ENCODE measurements around the gene CEP128. TPM values are rescaled to one million over a fixed set of nuclear protein-coding genes. Genes with fewer than 3 reads are reported as not detected.
A peak's percentile ranks its signal among the peaks of the same experiment; 100 is the strongest.
"Not testable (repeated sequence)": the region's sequence is repeated elsewhere in the genome, so short reads cannot be mapped to it uniquely, and the experiment has no call there.

The CEP128 gene
- total RNA-seq, 6 experiments from 2014 or later = 4.8 to 10.3 (median 8.8) TPM

DNA sequence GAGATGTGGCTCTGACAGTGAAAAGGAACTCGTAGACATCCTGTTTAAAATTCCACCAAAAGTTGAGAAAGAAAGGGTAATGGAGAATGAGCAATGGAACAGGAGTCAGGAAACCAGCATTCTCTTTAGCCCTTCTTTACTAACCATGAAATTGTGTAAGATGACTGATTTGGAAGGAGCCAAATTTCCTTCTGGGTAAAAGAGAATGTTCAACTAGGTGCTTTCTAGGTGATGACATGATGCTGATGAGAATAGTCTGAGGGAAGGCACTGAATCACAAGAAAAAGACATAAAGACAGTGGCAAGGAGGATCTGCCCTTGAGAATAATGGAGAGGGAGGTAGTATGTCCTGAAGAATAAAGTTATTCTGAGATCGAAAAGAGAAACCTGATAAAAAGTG, 16.1 kb upstream of the CEP128 start:
- Mint-ChIP-seq H3K9me3 (no peaks in the 10 kb centered on the region), H3K36me3 (ENCODE audit: low read depth) (no peaks in the 10 kb centered on the region), H3K4me1 (ENCODE audit: low read depth) (peaks cover 9% of the 10 kb centered on the region), H3K4me3 (no peak overlapping the region), H3K27ac (no peak overlapping the region), H3K27me3 (ENCODE audit: insufficient read depth) (peaks cover 15% of the 10 kb centered on the region)
- TF ChIP-seq, protein P1, sequence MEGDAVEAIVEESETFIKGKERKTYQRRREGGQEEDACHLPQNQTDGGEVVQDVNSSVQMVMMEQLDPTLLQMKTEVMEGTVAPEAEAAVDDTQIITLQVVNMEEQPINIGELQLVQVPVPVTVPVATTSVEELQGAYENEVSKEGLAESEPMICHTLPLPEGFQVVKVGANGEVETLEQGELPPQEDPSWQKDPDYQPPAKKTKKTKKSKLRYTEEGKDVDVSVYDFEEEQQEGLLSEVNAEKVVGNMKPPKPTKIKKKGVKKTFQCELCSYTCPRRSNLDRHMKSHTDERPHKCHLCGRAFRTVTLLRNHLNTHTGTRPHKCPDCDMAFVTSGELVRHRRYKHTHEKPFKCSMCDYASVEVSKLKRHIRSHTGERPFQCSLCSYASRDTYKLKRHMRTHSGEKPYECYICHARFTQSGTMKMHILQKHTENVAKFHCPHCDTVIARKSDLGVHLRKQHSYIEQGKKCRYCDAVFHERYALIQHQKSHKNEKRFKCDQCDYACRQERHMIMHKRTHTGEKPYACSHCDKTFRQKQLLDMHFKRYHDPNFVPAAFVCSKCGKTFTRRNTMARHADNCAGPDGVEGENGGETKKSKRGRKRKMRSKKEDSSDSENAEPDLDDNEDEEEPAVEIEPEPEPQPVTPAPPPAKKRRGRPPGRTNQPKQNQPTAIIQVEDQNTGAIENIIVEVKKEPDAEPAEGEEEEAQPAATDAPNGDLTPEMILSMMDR (IDR thresholded peaks at IDR 0.05) = no peak
- DNase-seq = no peak

DNA sequence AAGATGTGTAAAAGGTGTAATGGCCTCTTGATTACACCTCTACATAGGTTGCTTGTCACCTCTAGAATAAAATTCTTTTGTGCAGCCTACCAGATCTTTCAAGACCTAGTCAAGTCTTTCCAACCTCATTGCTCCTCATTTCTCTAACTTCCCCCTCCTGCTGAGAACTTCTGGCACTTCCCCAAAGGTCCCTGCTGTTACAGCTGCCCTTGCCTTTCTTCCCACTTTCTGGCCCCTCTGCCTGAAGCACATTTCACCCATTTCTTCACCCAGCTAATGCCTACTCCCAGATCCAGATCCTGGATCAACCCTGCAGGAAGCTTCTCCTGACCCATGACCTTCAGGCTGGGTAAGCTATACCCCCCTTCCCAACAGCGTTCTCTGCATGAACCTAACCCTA, 15.4 kb upstream of the CEP128 start:
- no peaks in the 10 kb centered on the region for H3K36me3 Mint-ChIP-seq (ENCODE audit: low read depth)
- no peak for DNase-seq
- H3K4me1 Mint-ChIP-seq (ENCODE audit: low read depth) = peaks cover 9% of the 10 kb centered on the region
- TF ChIP-seq, protein P1 (IDR thresholded peaks at IDR 0.05) = no peak
- no peaks in the 10 kb centered on the region for H3K9me3 Mint-ChIP-seq
- H3K27ac Mint-ChIP-seq = no peak overlapping the region
- no peak overlapping the region for H3K4me3 Mint-ChIP-seq
- H3K27me3 Mint-ChIP-seq (ENCODE audit: insufficient read depth) = peaks cover 15% of the 10 kb centered on the region

DNA sequence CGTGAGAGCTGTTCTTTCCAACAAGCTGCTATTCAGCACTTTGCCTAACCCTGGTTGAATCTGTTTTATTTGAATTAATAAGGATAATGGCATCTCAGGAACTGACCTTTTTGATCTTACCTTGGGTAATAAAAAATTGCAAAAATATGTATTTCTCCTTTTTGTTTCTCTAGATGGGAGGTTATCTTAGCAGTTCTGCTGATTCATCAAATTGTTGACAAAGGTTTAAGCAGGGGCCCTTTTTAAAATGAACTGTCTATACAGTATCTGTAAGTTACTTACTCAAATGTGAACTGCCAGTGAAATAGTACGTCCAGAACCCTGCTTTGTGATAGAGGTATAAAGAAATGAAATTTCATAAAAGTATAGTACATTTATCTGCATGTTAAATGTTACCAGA, 14.6 kb upstream of the CEP128 start:
- Mint-ChIP-seq H3K27ac (no peak overlapping the region), H3K9me3 (no peaks in the 10 kb centered on the region), H3K4me3 (no peak overlapping the region), H3K27me3 (ENCODE audit: insufficient read depth) (peaks cover 15% of the 10 kb centered on the region), H3K4me1 (ENCODE audit: low read depth) (peaks cover 9% of the 10 kb centered on the region), H3K36me3 (ENCODE audit: low read depth) (no peaks in the 10 kb centered on the region)
- TF ChIP-seq, protein P1 (IDR thresholded peaks at IDR 0.05) = no peak
- no peak for DNase-seq

DNA sequence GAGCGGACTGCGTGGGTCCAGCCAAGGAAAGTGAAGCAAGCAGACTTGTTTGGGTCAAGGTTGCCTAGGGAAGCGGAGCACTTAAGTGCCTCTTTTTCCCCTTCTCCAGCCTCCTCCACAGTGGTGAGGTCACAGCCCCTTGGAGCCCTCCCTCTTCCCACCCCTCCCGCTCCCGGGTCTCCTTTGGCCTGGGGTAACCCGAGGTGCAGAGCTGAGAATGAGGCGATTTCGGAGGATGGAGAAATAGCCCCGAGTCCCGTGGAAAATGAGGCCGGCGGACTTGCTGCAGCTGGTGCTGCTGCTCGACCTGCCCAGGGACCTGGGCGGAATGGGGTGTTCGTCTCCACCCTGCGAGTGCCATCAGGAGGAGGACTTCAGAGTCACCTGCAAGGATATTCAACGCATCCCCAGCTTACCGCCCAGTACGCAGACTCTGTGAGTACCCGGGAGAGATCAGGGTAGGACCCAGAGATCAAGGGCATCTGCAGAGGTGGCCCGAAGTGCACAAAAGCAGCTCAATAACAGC, 13.9 kb upstream of the CEP128 start, which contains the start of gene TSHR:
TSHR (plus strand) TSS at position 206 of the 526 bp plus-strand sequence; CDS start at position 266, 60 bp downstream.
- TF ChIP-seq, protein P1 (IDR thresholded peaks at IDR 0.05) = no peak
- DNase-seq = no peak
- Mint-ChIP-seq H3K4me1 (ENCODE audit: low read depth) (peaks cover 9% of the 10 kb centered on the region), H3K4me3 (peak within 1 kb of the TSS; percentile 86), H3K27me3 (ENCODE audit: insufficient read depth) (peaks cover 15% of the 10 kb centered on the region), H3K27ac (no peak within 1 kb of the TSS), H3K36me3 (ENCODE audit: low read depth) (no peaks in the 10 kb centered on the region), H3K9me3 (no peaks in the 10 kb centered on the region)

DNA sequence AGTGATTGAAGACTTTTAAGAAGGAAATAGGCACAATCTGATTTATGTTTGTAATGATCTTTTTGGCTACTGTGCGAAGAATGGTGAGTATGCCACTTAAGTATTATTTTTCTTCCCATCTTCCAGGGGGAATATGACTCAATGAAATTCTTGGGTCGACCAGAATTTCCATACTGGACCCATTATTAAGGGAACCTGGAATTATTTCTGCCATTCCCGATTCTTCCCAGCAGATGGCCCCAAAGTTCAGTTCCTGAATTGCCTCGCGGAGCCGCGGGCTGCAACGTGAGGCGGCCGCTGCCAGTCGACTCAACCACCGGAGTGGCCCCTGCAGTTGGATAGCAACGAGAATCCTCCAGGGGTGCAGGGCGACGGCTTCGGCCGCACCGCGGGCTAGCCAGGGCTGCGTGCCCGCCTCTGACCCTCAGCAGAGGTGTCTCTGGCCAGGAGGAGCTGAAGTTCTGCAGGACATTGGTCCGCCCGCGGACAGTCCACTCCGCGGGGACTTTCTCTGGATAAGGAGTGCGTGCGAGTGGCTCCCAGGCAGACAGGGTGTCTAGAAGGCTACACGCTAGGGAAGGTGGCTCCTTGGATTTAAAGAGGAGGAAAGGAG, 13.3 kb upstream of the CEP128 start:
- Mint-ChIP-seq H3K36me3 (ENCODE audit: low read depth) (no peaks in the 10 kb centered on the region), H3K27ac (no peak overlapping the region), H3K4me3 (peak overlapping the region; percentile 86), H3K4me1 (ENCODE audit: low read depth) (peaks cover 9% of the 10 kb centered on the region), H3K27me3 (ENCODE audit: insufficient read depth) (peaks cover 17% of the 10 kb centered on the region), H3K9me3 (no peaks in the 10 kb centered on the region)
- peak; percentile 77 for DNase-seq
- TF ChIP-seq, protein P1 (IDR thresholded peaks at IDR 0.05) = peak; percentile 85

DNA sequence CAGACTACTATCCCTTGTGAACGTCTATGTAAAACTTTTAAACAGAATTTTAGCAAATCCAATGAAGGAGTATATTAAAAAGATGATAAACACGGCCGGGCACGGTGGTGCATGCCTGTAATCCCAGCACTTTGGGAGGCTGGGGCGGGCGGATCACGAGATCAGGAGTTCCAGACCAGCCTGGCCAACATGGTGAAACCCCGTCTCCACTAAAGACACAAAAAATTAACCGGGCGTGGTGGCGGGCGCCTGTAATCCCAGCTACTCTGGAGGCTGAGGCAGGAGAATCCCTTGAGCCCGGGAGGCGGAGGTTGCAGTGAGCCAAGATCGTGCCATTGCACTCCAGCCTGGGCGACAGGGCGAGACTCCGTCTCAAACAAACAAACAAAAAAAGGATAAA, 11.7 kb upstream of the CEP128 start:
- not testable (repeated sequence) for H3K36me3 Mint-ChIP-seq (ENCODE audit: low read depth); H3K4me1 Mint-ChIP-seq (ENCODE audit: low read depth); H3K4me3 Mint-ChIP-seq; DNase-seq; H3K27ac Mint-ChIP-seq; H3K9me3 Mint-ChIP-seq
- H3K27me3 Mint-ChIP-seq (ENCODE audit: insufficient read depth) = peaks cover 16% of the 10 kb centered on the region

Measured in HFFc6 (cell line).